Breast epithelium (tissue), 4 donors: ENCODE results near the gene KRT76. TPM values are rescaled to one million over a fixed set of nuclear protein-coding genes. Genes with fewer than 3 reads are reported as not detected.

Source experiments
- DNase-seq, 2 donors: peaks; one replicate each; pipeline ENCODE4 v3.0.0-alpha.2; 2019; ENCODE audit warnings: low spot score in 2 of 2
- H3K27ac ChIP-seq, 2 donors: fragments of 200-600 bp; sonication (generic) in 1 of 2; one replicate each; pipeline ENCODE4 v1.5.1; 2016 to 2019; ENCODE audit warnings: mild to moderate bottlenecking in 1 of 2
- H3K27me3 ChIP-seq, 2 donors: fragments of 200-600 bp; sonication (generic) in 1 of 2; one replicate each; pipeline versions ENCODE4 v1.5.1 to v1.6.0; 2017 to 2019; ENCODE audit warnings: control low read depth in 1 of 2, mild to moderate bottlenecking in 1 of 2
- H3K36me3 ChIP-seq: fragments of 200-600 bp; one replicate; pipeline ENCODE4 v1.5.1; 2019
- H3K4me1 ChIP-seq, 2 donors: fragments of 200-600 bp; sonication (generic); one replicate each; pipeline ENCODE4 v1.5.1; 2016 to 2019; ENCODE audit warnings: control low read depth in 1 of 2
- H3K4me3 ChIP-seq, 3 donors: fragments of 200-600 bp; sonication (generic); 1 replicate in 2 of 3; 2 replicates in 1 of 3; pipeline ENCODE4 v1.5.1; 2016 to 2019; ENCODE audit warnings: mild to moderate bottlenecking in 3 of 3, moderate library complexity in 2 of 3
- H3K9me3 ChIP-seq, 2 donors: fragments of 200-600 bp; sonication (generic) in 1 of 2; one replicate each; pipeline ENCODE4 v1.5.1; 2016 to 2019; ENCODE audit warnings: control low read depth in 1 of 2
- POLR2A ChIP-seq: fragments of 450-650 bp; IDR thresholded peaks from one replicate; pipeline ENCODE4 v1.6.1; 2016; ENCODE audit warnings: antibody characterized with exemption, mild to moderate bottlenecking, moderate library complexity
- POLR2AphosphoS5 ChIP-seq, 3 donors: sonication (generic); formaldehyde crosslinking; IDR thresholded peaks; one replicate each; pipeline ENCODE4 v1.6.1; 2017; ENCODE audit warnings: antibody characterized with exemption in 3 of 3
- intact Hi-C: fragments of 100-400 bp; cut with DNase I; formaldehyde crosslinking; loops from one replicate; pipeline ENCODE4 v1.15.1; 2023; ENCODE audit warnings: low total_unique reads
- total RNA-seq, 3 donors: library from RNA; depleted of rRNA; stranded (reverse); fragments of >200 nt; gene quantifications; one replicate each; pipeline ENCODE4 v1.1.0, GENCODE V29; 2016
- TF ChIP-seq, protein P1 (sequence below), 3 donors: fragments of 450-650 bp; IDR thresholded peaks; one replicate each; pipeline ENCODE4 v1.5.1; 2016 to 2017; ENCODE audit warnings: antibody characterized with exemption in 3 of 3, mild to moderate bottlenecking in 3 of 3, moderate library complexity in 3 of 3

KRT76 gene
- total RNA-seq, 3 donors from 2014 or later = not detected

DNA sequence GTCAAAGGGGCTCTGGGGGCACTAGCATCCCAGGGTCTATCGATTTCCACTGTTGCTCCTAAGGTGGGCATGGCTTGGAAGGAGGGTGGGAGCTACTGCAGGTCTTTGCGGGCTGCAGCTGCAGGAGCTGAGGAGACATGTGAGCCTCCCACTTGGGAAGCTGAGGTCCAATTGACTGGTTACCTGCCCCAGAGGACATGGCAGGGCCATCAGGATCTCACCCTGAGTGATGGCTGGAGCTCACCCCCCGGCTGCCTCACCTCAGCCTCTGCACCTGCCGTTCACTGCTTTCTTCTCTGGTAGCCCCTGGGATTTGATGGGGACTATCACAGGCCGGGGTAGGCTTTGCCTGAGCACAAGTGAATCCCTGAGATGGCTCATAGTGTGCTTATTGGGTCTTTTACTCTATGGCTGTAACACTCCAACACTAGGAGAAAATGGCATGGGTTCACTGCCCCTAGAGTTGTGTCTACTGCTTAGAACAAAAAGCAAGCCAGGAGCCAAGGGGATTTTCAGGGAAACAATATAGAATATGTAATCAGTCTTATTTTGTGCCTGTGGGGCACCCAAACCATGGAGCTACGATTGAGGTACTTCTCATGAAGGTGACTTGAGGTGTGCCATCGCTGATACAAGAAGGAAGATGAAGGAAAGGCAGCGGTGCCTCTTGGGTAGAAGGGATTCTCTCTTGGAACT is 40.0 kb upstream of the KRT76 start:
- H3K27ac ChIP-seq = no peak overlapping the region
- no peak overlapping the region for H3K4me3 ChIP-seq
- H3K27me3 ChIP-seq = peaks cover 0 to 4% of the 10 kb centered on the region in 2 donors
- intact Hi-C loops = no loop called here
- TF ChIP-seq, protein P1, sequence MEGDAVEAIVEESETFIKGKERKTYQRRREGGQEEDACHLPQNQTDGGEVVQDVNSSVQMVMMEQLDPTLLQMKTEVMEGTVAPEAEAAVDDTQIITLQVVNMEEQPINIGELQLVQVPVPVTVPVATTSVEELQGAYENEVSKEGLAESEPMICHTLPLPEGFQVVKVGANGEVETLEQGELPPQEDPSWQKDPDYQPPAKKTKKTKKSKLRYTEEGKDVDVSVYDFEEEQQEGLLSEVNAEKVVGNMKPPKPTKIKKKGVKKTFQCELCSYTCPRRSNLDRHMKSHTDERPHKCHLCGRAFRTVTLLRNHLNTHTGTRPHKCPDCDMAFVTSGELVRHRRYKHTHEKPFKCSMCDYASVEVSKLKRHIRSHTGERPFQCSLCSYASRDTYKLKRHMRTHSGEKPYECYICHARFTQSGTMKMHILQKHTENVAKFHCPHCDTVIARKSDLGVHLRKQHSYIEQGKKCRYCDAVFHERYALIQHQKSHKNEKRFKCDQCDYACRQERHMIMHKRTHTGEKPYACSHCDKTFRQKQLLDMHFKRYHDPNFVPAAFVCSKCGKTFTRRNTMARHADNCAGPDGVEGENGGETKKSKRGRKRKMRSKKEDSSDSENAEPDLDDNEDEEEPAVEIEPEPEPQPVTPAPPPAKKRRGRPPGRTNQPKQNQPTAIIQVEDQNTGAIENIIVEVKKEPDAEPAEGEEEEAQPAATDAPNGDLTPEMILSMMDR (IDR thresholded peaks at IDR 0.05) = no peak
- TF ChIP-seq POLR2AphosphoS5 (IDR thresholded peaks at IDR 0.05) (no peak), POLR2A (no peak)
- no peaks in the 10 kb centered on the region for H3K9me3 ChIP-seq
- no peak for DNase-seq
- H3K36me3 ChIP-seq = no peaks in the 10 kb centered on the region
- no peaks in the 10 kb centered on the region for H3K4me1 ChIP-seq

DNA sequence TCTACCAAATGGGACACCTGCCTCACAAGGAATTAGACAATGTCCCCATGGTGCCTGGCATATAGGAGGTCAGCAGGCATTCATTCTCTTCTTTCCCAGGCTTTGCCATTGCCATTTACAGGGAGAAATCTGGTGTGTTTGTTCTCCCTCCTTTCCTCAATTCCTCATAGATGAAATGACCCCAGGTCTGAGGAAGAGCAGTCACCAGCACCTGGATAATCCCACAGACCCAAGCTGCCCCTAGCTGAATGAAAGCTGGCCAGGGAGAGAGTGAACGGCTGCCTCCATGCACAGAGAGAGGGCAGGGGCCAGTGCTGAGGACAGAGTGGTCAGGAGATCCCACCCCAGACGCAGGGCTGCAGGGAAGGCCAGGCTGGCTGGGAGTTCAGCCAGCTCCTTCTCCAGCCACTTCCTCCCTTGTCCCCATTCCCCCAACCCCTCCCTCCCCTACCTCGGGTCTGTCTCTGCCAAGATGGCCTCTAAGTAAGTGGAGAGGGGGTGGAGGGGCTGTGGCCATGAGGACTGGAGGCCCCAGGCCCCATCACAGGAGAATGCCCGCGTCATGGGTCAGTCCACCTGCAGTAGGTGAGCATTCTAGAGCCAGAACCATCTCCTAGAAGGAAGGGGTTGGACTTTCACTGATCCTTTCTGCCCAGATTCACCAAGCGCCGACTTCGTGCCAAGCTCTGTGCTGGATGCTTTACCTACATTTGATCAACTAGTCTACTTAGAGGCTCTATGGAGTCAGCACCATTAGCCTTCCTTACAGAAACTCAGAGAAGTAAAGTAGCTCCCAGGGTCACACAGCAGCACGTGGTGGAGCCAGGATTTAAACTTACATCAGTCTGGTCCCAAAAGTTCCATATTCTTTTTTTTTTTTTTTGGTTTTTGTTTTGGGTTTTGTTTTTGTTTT is 38.8 kb upstream of the KRT76 start:
- H3K4me1 ChIP-seq = no peaks in the 10 kb centered on the region
- intact Hi-C loops = no loop called here
- no peaks in the 10 kb centered on the region for H3K9me3 ChIP-seq
- TF ChIP-seq, protein P1 (IDR thresholded peaks at IDR 0.05) = no peak
- TF ChIP-seq POLR2AphosphoS5 (IDR thresholded peaks at IDR 0.05) (no peak), POLR2A (no peak)
- no peak overlapping the region for H3K27ac ChIP-seq
- no peaks in the 10 kb centered on the region for H3K36me3 ChIP-seq
- H3K4me3 ChIP-seq = no peak overlapping the region
- peaks cover 0 to 4% of the 10 kb centered on the region in 2 donors for H3K27me3 ChIP-seq
- no peak for DNase-seq

DNA sequence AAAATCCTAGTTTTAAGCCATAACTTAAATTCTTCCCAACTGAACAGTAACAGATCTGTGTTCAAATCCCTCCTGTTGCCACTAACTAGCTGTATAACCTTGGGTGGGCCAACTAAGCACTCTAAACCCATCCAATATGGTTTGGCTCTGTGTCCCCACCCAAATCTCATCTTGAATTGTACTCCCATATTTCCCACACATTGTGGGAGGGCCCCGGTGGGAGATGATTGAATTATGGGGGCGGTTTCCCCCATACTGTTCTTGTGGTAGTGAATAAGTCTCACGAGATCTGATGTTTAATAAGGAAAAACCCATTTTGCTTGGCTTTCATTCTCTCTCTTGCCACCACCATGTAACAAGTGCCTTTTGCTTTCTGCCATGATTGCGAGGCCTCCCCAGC is 38.0 kb upstream of the KRT76 start:
- H3K4me3 ChIP-seq = no peak overlapping the region
- no peaks in the 10 kb centered on the region for H3K4me1 ChIP-seq
- H3K9me3 ChIP-seq = no peaks in the 10 kb centered on the region
- H3K27ac ChIP-seq = no peak overlapping the region
- intact Hi-C loops = no loop called here
- H3K36me3 ChIP-seq = no peaks in the 10 kb centered on the region
- H3K27me3 ChIP-seq = peaks cover 0 to 4% of the 10 kb centered on the region in 2 donors
- TF ChIP-seq POLR2AphosphoS5 (IDR thresholded peaks at IDR 0.05) (no peak), POLR2A (no peak)
- TF ChIP-seq, protein P1 (IDR thresholded peaks at IDR 0.05) = no peak
- no peak for DNase-seq

DNA sequence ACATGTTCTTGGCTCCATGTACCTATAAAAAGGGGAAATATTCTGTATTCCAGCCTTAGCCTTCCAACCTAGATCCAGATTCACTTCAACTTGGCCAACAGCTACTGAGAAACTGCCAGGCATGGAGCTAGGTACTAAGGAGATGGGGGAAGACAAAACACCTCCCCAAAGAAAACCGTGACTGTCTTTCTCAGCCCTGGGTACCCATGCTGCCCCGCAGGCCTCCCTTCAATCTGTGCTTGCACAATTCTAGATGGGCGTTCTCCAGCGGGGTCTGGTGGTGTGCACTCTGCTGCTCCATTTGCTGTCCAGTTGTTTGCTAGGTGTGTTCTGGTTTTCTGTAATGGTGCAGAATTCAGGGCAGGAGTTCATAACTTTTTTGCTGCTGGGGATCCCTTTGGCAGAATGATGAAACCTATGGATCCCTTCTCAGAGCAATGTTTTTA is 37.6 kb upstream of the KRT76 start:
- intact Hi-C loops = no loop called here
- no peaks in the 10 kb centered on the region for H3K36me3 ChIP-seq
- no peaks in the 10 kb centered on the region for H3K4me1 ChIP-seq
- H3K4me3 ChIP-seq = no peak overlapping the region
- no peak for TF ChIP-seq POLR2AphosphoS5 (IDR thresholded peaks at IDR 0.05)
- TF ChIP-seq POLR2A = no peak
- TF ChIP-seq, protein P1 (IDR thresholded peaks at IDR 0.05) = no peak
- H3K9me3 ChIP-seq = no peaks in the 10 kb centered on the region
- DNase-seq = no peak
- H3K27ac ChIP-seq = no peak overlapping the region
- peaks cover 0 to 4% of the 10 kb centered on the region in 2 donors for H3K27me3 ChIP-seq
